IMR-90 (cell line): ENCODE measurements around the gene HPN. TPM values are rescaled to one million over a fixed set of nuclear protein-coding genes. Genes with fewer than 3 reads are reported as not detected.

Experiments used
- ATAC-seq: fragments of 200-7000 bp; cut with Tn5 transposase; 2 replicates; pipeline ENCODE4 v1.9.1; 2020; ENCODE audit warnings: low read depth, mild to moderate bottlenecking, moderate library complexity
- BruUV-seq: library from RNA; stranded (reverse); fragments of 400-500 nt; replicated peaks from 2 replicates; lab custom pipeline; 2021; lab: Mats Ljungman, UMichigan
- CTCF ChIA-PET: fragments of 300-600 bp; formaldehyde crosslinking; extraction: SDS; loops from one replicate; lab custom pipeline; 2021; ENCODE audit warnings: antibody characterized with exemption; lab: Yijun Ruan, JAX
- POLR2A ChIA-PET: fragments of 300-600 bp; sonication (Branson Sonifier 250); formaldehyde crosslinking; loops from one replicate; lab custom pipeline; 2022; ENCODE audit warnings: antibody characterized with exemption; ENCODE audit not compliant: unreplicated experiment; lab: Charles Lee
- DNase-seq: peaks from one replicate; pipeline ENCODE4 v3.0.0; 2013
- H2AFZ ChIP-seq: replicated peaks from 2 replicates; pipeline ENCODE3; 2013; ENCODE audit warnings: low read length, mild to moderate bottlenecking; ENCODE audit not compliant: poor library complexity
- H2AK5ac ChIP-seq: 2 replicates; pipeline ENCODE4 v1.6.1; 2013; ENCODE audit warnings: low read depth, low read length, inconsistent platforms
- H2AK9ac ChIP-seq: replicated peaks from 2 replicates; pipeline ENCODE3; 2013; ENCODE audit warnings: mild to moderate bottlenecking, low read depth, low read length, moderate library complexity; ENCODE audit not compliant: poor library complexity
- H2BK120ac ChIP-seq: 2 replicates; pipeline ENCODE4 v1.6.1; 2013; ENCODE audit warnings: low read depth, low read length, inconsistent platforms
- H2BK15ac ChIP-seq: 3 replicates; pipeline ENCODE4 v1.6.1; 2013; ENCODE audit warnings: low read depth, low read length, inconsistent platforms
- H2BK20ac ChIP-seq: 2 replicates; pipeline ENCODE4 v1.6.1; 2013; ENCODE audit warnings: low read depth, mild to moderate bottlenecking, inconsistent platforms, low read length, moderate library complexity
- H2BK5ac ChIP-seq: 2 replicates; pipeline ENCODE4 v1.6.1; 2013; ENCODE audit warnings: mild to moderate bottlenecking, low read depth, low read length, inconsistent platforms; ENCODE audit not compliant: poor library complexity, severe bottlenecking
- H3K14ac ChIP-seq: replicated peaks from 2 replicates; pipeline ENCODE4 v1.6.1; 2013; ENCODE audit warnings: low read depth, low read length, inconsistent platforms
- H3K18ac ChIP-seq: 2 replicates; pipeline ENCODE4 v1.6.1; 2013; ENCODE audit warnings: low read depth, low read length, control low read depth
- H3K23ac ChIP-seq: 2 replicates; pipeline ENCODE4 v1.6.1; 2013; ENCODE audit warnings: low read depth, low read length, inconsistent platforms
- H3K27ac ChIP-seq: 2 replicates; pipeline ENCODE4 v1.5.1; 2013; ENCODE audit warnings: mild to moderate bottlenecking, control low read depth, low read length; ENCODE audit not compliant: insufficient read depth
- H3K27me3 ChIP-seq: 2 replicates; pipeline ENCODE4 v1.6.1; 2013; ENCODE audit warnings: low read length; ENCODE audit not compliant: control insufficient read depth, insufficient read depth
- H3K36me3 ChIP-seq: 2 replicates; pipeline ENCODE4 v1.6.1; 2013; ENCODE audit warnings: low read length, mixed read lengths; ENCODE audit not compliant: control insufficient read depth, insufficient read depth
- H3K4ac ChIP-seq: 2 replicates; pipeline ENCODE4 v1.6.1; 2013; ENCODE audit warnings: low read depth, low read length, inconsistent platforms
- H3K4me1 ChIP-seq: 2 replicates; pipeline ENCODE4 v1.6.1; 2013; ENCODE audit warnings: low read length, mixed read lengths; ENCODE audit not compliant: control insufficient read depth, insufficient read depth
- H3K4me2 ChIP-seq: 2 replicates; pipeline ENCODE4 v1.6.1; 2013; ENCODE audit warnings: low read depth, mild to moderate bottlenecking, control low read depth, low read length, moderate library complexity
- H3K4me3 ChIP-seq: 2 replicates; pipeline ENCODE4 v1.5.1; 2013; ENCODE audit warnings: low read depth, mild to moderate bottlenecking, control low read depth, low read length, moderate library complexity; ENCODE audit not compliant: insufficient read depth
- H3K56ac ChIP-seq: 2 replicates; pipeline ENCODE4 v1.6.1; 2013; ENCODE audit warnings: low read length, inconsistent platforms; ENCODE audit not compliant: insufficient read depth; ENCODE audit errors: extremely low read depth
- H3K79me1 ChIP-seq, 2 experiments: 2 replicates each; pipeline ENCODE4 v1.6.1; 2013; ENCODE audit warnings: low read length in 2 of 2, inconsistent platforms in 1 of 2, low read depth in 1 of 2
- H3K9ac ChIP-seq: 2 replicates; pipeline ENCODE4 v1.6.1; 2013; ENCODE audit warnings: low read depth, low read length, control low read depth
- H3K9me1 ChIP-seq: 2 replicates; pipeline ENCODE4 v1.6.1; 2013; ENCODE audit warnings: low read length, inconsistent platforms; ENCODE audit not compliant: insufficient read depth
- H3K9me3 ChIP-seq: 2 replicates; pipeline ENCODE4 v1.6.1; 2013; ENCODE audit warnings: low read length; ENCODE audit not compliant: control insufficient read depth, insufficient read depth
- H4K20me1 ChIP-seq: 2 replicates; pipeline ENCODE4 v1.6.1; 2013; ENCODE audit warnings: low read length, inconsistent platforms; ENCODE audit not compliant: insufficient read depth
- H4K5ac ChIP-seq: 2 replicates; pipeline ENCODE4 v1.6.1; 2013; ENCODE audit warnings: mild to moderate bottlenecking, low read depth, low read length, control low read depth
- H4K8ac ChIP-seq, 2 experiments: 2 replicates each; pipeline ENCODE4 v1.6.1; 2013; ENCODE audit warnings: low read depth in 2 of 2, low read length in 2 of 2, control low read depth in 1 of 2, inconsistent platforms in 1 of 2
- H4K91ac ChIP-seq: 2 replicates; pipeline ENCODE4 v1.6.1; 2013; ENCODE audit warnings: low read depth, low read length, inconsistent platforms; ENCODE audit not compliant: insufficient read depth
- CTCF ChIP-seq: conservative IDR thresholded peaks from 2 replicates; pipeline ENCODE4 v1.5.1; 2012; ENCODE audit warnings: mild to moderate bottlenecking, low read depth, low read length, improper control_type of control experiment
- MAZ ChIP-seq: IDR thresholded peaks from 2 replicates; pipeline ENCODE4 v1.6.1; 2012; ENCODE audit warnings: low read depth, mild to moderate bottlenecking, low read length, improper control_type of control experiment, moderate library complexity, borderline replicate concordance
- whole genome bisulfite sequencing, 2 experiments: methylation state at CpG; one replicate each; pipeline versions ENCODE4 v1.1.5 to v1.1.7; 2013; ENCODE audit warnings: missing lambda C conversion rate in 2 of 2; ENCODE audit not compliant: insufficient read length in 1 of 2; ENCODE audit errors: extremely low coverage in 2 of 2; 5-methylcytosine and 5-hydroxymethylcytosine counted together
- dilution Hi-C: fragments of 300-500 bp; cut with HindIII; formaldehyde crosslinking; loops from one replicate; pipeline ENCODE4 v1.14.3; 2018; ENCODE audit warnings: low sequenced_read_pairs; ENCODE audit not compliant: unreplicated experiment
- in situ Hi-C: fragments of 300-500 bp; cut with MboI; formaldehyde crosslinking; loops from 3 replicates; pipeline ENCODE4 v1.14.3; 2019; ENCODE audit warnings: low sequenced_read_pairs, inconsistent platforms, mixed read lengths
- intact Hi-C: fragments of 100-400 bp; cut with micrococcal nuclease; formaldehyde crosslinking; loops from 2 replicates; pipeline ENCODE4 v1.10.0; 2022
- polyA plus RNA-seq, 3 experiments: library from polyadenylated mRNA; depleted of rRNA; stranded (reverse); fragments of >200 nt; gene quantifications; 2 replicates each; pipeline ENCODE4 v1.2.3, GENCODE V29; 2012; ENCODE audit warnings: low replicate concordance in 1 of 3
- total RNA-seq: library from RNA; depleted of rRNA; stranded (reverse); fragments of >200 nt; gene quantifications from 2 replicates; pipeline ENCODE4 v1.2.3, GENCODE V29; 2012

HPN gene
- total and polyA plus RNA-seq, 2 of the 4 experiments (the other 2 are of a cell fraction), result not detected

- Histone ChIP-seq H3K9ac (no peak overlapping the region), H3K18ac (no peak overlapping the region), H3K14ac (no peak overlapping the region), H3K4me1 (no peaks in the 10 kb centered on the region), H2BK5ac (no peak overlapping the region), H3K27me3 (peaks cover 5% of the 10 kb centered on the region; the same call in 1 of the 2 replicates), H3K4ac (no peak overlapping the region), H4K91ac (no peak overlapping the region), H3K79me1 (no peaks in the 10 kb centered on the region), H4K20me1 (no peaks in the 10 kb centered on the region), H4K5ac (no peak overlapping the region), H2BK120ac (no peak overlapping the region), H3K9me3 (peaks cover 5% of the 10 kb centered on the region; the same call in 1 of the 2 replicates), H3K4me2 (no peak overlapping the region), H2AFZ (no peak overlapping the region), H2AK9ac (no peak overlapping the region), H2BK15ac (no peak overlapping the region), H4K8ac (no peak overlapping the region), H3K56ac (no peak overlapping the region), H3K36me3 (no peaks in the 10 kb centered on the region), H2AK5ac (no peak overlapping the region), H3K9me1 (no peaks in the 10 kb centered on the region), H3K27ac (no peak overlapping the region), H3K4me3 (no peak overlapping the region), H2BK20ac (no peak overlapping the region), H3K23ac (no peak overlapping the region)
- ChIA-PET CTCF (no interaction called here), POLR2A (no interaction called here)
- dilution Hi-C loops (no loop called here), intact Hi-C loops (no loop called here), in situ Hi-C loops (no loop called here)
- DNase-seq (no peak), ATAC-seq (no peak)
- BruUV-seq, result no TSS peak
- 77% methylated on average over 7 of the region's 11 CpGs; no CpG with 5 or more reads in 1 of the 2 experiments for WGBS, 2 experiments
- TF ChIP-seq CTCF (no peak), MAZ (no peak)
Measured at GRCh38 chr19:35108730-35109129, 67.2 kb downstream of the HPN start.
